ENCODE measurements around the gene SLC25A21.
"Not testable (repeated sequence)": the region's sequence is repeated elsewhere in the genome, so short reads cannot be mapped to it uniquely, and the experiment has no call there.

The SLC25A21 gene

GRCh38 chr14:36829547-36829946 lies 342.9 kb downstream of the SLC25A21 start:
- DNase-seq: no peak

- no peak for DNase-seq
Observed at GRCh38 chr14:36827861-36828260, 344.5 kb downstream of the SLC25A21 start.

- no peak for DNase-seq
Observed at GRCh38 chr14:36826614-36827013, 345.8 kb downstream of the SLC25A21 start.

- DNase-seq: no peak
Observed at GRCh38 chr14:36824854-36825253, 347.6 kb downstream of the SLC25A21 start.

GRCh38 chr14:36823651-36824050 lies 348.8 kb downstream of the SLC25A21 start:
- DNase-seq: no peak

GRCh38 chr14:36822685-36823084 lies 349.7 kb downstream of the SLC25A21 start:
- DNase-seq: no peak

- no peak for DNase-seq
Observed at GRCh38 chr14:36820901-36821300, 351.5 kb downstream of the SLC25A21 start.

GRCh38 chr14:36820111-36820709 lies 352.2 kb downstream of the SLC25A21 start:
- DNase-seq: no peak

GRCh38 chr14:36818794-36819384 lies 353.5 kb downstream of the SLC25A21 start:
- DNase-seq: no peak

GRCh38 chr14:36818246-36818645 lies 354.2 kb downstream of the SLC25A21 start:
- no peak for DNase-seq

GRCh38 chr14:36817071-36817930 lies 355.1 kb downstream of the SLC25A21 start:
- DNase-seq: no peak

- no peak for DNase-seq
Observed at GRCh38 chr14:36816481-36816880, 355.9 kb downstream of the SLC25A21 start.

- DNase-seq: not testable (repeated sequence)
Observed at GRCh38 chr14:36814783-36815182, 357.6 kb downstream of the SLC25A21 start.

- DNase-seq: no peak
Observed at GRCh38 chr14:36810209-36810608, 362.2 kb downstream of the SLC25A21 start.

GRCh38 chr14:36807727-36808126 lies 364.7 kb downstream of the SLC25A21 start:
- no peak for DNase-seq

- no peak for DNase-seq
Observed at GRCh38 chr14:36805131-36805559, 367.3 kb downstream of the SLC25A21 start.

- no peak for DNase-seq
Observed at GRCh38 chr14:36797634-36798033, 374.8 kb downstream of the SLC25A21 start.

GRCh38 chr14:36791402-36791801 lies 381.0 kb downstream of the SLC25A21 start:
- no peak for DNase-seq

- no peak for DNase-seq
Observed at GRCh38 chr14:36785511-36785910, 386.9 kb downstream of the SLC25A21 start.

- DNase-seq: no peak
Observed at GRCh38 chr14:36784541-36784940, 387.9 kb downstream of the SLC25A21 start.

- DNase-seq: no peak
Observed at GRCh38 chr14:36781897-36782296, 390.5 kb downstream of the SLC25A21 start.

GRCh38 chr14:36773558-36773957 lies 398.8 kb downstream of the SLC25A21 start:
- DNase-seq: no peak

- DNase-seq: no peak
Observed at GRCh38 chr14:36773136-36773540, 399.3 kb downstream of the SLC25A21 start.

Data from amygdala (tissue), 56 donors.